HG03025 (cell line): ENCODE measurements around the gene FAM185A.
A peak's percentile ranks its signal among the peaks of the same experiment; 100 is the strongest.
"Not testable (repeated sequence)": the region's sequence is repeated elsewhere in the genome, so short reads cannot be mapped to it uniquely, and the experiment has no call there.

Experiments
- ATAC-seq: cut with Tn5 transposase; IDR thresholded peaks from one replicate; pipeline ENCODE4 v1.9.1; 2021; ENCODE audit warnings: mild to moderate bottlenecking, moderate library complexity; ENCODE audit not compliant: unreplicated experiment, low FRiP score

FAM185A gene

GRCh38 chr7:102748605-102749444 is at the start of gene FAM185A:
Gene FAM185A, plus strand, starts transcription at chr7:102748999. Its CDS starts 209 bp downstream, at chr7:102749208.
- ATAC-seq = peak; percentile 97

GRCh38 chr7:102713011-102713690 is 35.6 kb upstream of the FAM185A start:
- peak; percentile 62 for ATAC-seq

GRCh38 chr7:102713691-102714080 is 35.1 kb upstream of the FAM185A start:
- peak; percentile 69 for ATAC-seq

GRCh38 chr7:102714774-102715522 is 33.9 kb upstream of the FAM185A start:
- not testable (repeated sequence) for ATAC-seq

- ATAC-seq = peak; percentile 39
Measured at GRCh38 chr7:102715718-102716117, 33.1 kb upstream of the FAM185A start.

- ATAC-seq = not testable (repeated sequence)
Measured at GRCh38 chr7:102718491-102718890, 30.3 kb upstream of the FAM185A start.

- ATAC-seq = not testable (repeated sequence)
Measured at GRCh38 chr7:102726170-102726569, 22.6 kb upstream of the FAM185A start.

GRCh38 chr7:102729670-102730069 is 19.1 kb upstream of the FAM185A start:
- ATAC-seq = not testable (repeated sequence)

- not testable (repeated sequence) for ATAC-seq
Measured at GRCh38 chr7:102730431-102730830, 18.4 kb upstream of the FAM185A start.

GRCh38 chr7:102742002-102742771 is 6.6 kb upstream of the FAM185A start:
- not testable (repeated sequence) for ATAC-seq

- not testable (repeated sequence) for ATAC-seq
Measured at GRCh38 chr7:102743861-102744260, 4.9 kb upstream of the FAM185A start.

- not testable (repeated sequence) for ATAC-seq
Measured at GRCh38 chr7:102745494-102746288, 3.1 kb upstream of the FAM185A start.

GRCh38 chr7:102749445-102749786 is 617 bp downstream of the FAM185A start:
- ATAC-seq = peak; percentile 0

- ATAC-seq = not testable (repeated sequence)
Measured at GRCh38 chr7:102758227-102758626, 9.4 kb downstream of the FAM185A start.

- ATAC-seq = not testable (repeated sequence)
Measured at GRCh38 chr7:102759934-102760333, 11.1 kb downstream of the FAM185A start.

GRCh38 chr7:102761234-102761633 is 12.4 kb downstream of the FAM185A start:
- ATAC-seq = not testable (repeated sequence)

GRCh38 chr7:102763295-102763905 is 14.6 kb downstream of the FAM185A start:
- ATAC-seq = not testable (repeated sequence)

- not testable (repeated sequence) for ATAC-seq
Measured at GRCh38 chr7:102769657-102770192, 20.9 kb downstream of the FAM185A start.

- ATAC-seq = not testable (repeated sequence)
Measured at GRCh38 chr7:102770467-102770866, 21.7 kb downstream of the FAM185A start.
